ENCODE results near the gene TMEM63B. TPM values are rescaled to one million over a fixed set of nuclear protein-coding genes. Genes with fewer than 3 reads are reported as not detected.
A peak's percentile ranks its signal among the peaks of the same experiment; 100 is the strongest.

Gene TMEM63B
- total and polyA plus RNA-seq, 4 donors: 49.0 to 94.5 (median 88.3) TPM

- Histone ChIP-seq H3K9me3 (ENCODE audit: control insufficient read depth in 4 of 4, insufficient read depth in 3 of 4, low read length in 3 of 4) (no peaks in the 10 kb centered on the region), H3K4me1 (ENCODE audit: control insufficient read depth in 5 of 5, insufficient read depth in 5 of 5, low read length in 5 of 5) (peaks cover 7 to 48% (median 18%) of the 10 kb centered on the region in 5 donors), H3K27ac (ENCODE audit: low read depth in 1 of 2, low read length in 1 of 2) (peak overlapping the region; percentile 62 to 93), H3K9ac (ENCODE audit: insufficient read depth in 1 of 2, low read length in 2 of 2) (peak overlapping the region; percentile 20 to 43), H3K27me3 (ENCODE audit: control insufficient read depth in 3 of 3, insufficient read depth in 3 of 3, low read length in 2 of 3) (no peaks in the 10 kb centered on the region), H3K4me3 (peak overlapping the region; percentile 77), H3K36me3 (ENCODE audit: control insufficient read depth in 4 of 4, insufficient read depth in 4 of 4, low read length in 4 of 4) (no peaks in the 10 kb centered on the region)
- TF ChIP-seq, protein P1, sequence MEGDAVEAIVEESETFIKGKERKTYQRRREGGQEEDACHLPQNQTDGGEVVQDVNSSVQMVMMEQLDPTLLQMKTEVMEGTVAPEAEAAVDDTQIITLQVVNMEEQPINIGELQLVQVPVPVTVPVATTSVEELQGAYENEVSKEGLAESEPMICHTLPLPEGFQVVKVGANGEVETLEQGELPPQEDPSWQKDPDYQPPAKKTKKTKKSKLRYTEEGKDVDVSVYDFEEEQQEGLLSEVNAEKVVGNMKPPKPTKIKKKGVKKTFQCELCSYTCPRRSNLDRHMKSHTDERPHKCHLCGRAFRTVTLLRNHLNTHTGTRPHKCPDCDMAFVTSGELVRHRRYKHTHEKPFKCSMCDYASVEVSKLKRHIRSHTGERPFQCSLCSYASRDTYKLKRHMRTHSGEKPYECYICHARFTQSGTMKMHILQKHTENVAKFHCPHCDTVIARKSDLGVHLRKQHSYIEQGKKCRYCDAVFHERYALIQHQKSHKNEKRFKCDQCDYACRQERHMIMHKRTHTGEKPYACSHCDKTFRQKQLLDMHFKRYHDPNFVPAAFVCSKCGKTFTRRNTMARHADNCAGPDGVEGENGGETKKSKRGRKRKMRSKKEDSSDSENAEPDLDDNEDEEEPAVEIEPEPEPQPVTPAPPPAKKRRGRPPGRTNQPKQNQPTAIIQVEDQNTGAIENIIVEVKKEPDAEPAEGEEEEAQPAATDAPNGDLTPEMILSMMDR (IDR thresholded peaks at IDR 0.05; ENCODE audit: control extremely low read depth, extremely low read depth): no peak
- 2% methylated on average over 30 to 31 of the region's 31 CpGs for WGBS, 2 donors
- DNase-seq (peak; percentile 57 to 66 (median 66)), ATAC-seq (ENCODE audit: insufficient read depth, low FRiP score) (peak; percentile 38)
Measured at GRCh38 chr6:44126320-44127149, 819 bp upstream of the TMEM63B start.

DNA sequence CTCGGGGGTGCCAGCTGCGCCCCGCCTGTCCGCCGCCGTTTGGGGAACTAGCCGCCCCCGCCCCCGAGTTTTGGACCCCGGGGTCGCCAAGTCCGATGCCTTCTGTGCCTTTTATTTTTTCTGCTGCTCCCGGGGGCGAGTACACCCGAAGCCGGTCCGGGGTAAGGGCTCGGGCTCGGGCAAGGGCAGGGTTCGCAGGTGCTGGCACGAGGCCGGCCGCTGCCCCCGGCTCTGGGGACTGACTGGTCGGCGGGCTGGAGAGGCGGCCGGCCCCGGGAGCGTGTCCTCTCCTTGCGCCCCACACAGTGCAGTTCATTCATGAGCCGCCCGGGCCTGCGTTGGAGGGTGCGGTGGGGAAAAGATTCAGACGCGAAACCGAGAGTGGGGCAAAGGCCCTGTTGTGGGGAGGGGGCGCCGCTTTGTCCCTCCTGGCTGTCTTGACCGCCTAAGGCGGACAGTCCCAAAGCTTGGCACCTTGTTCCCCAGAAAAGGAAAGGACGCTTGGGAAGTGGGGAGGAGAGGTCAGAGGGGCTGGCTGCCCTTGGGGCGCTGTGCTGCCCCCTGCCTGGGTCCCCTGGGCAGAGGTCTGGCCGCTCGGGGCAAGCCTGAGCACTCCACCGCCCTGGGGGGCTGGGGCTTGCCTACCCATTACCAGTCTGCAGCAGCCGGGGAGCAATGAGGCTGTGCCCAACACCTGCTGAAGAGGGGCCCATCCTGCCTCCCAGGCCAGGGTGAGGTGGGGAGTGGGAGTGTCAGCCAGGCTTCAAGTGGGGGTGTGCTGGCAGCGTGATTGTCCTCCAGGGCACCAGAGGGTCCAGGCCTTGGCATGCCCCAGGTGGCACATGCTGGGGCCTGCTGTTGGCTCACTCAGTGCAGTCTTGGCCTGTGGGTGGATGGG lies 915 bp downstream of the TMEM63B start:
- Histone ChIP-seq H3K4me1 (ENCODE audit: control insufficient read depth in 5 of 5, insufficient read depth in 5 of 5, low read length in 5 of 5) (peaks cover 5 to 46% (median 15%) of the 10 kb centered on the region in 5 donors), H3K9ac (ENCODE audit: insufficient read depth in 1 of 2, low read length in 2 of 2) (no peak overlapping the region), H3K9me3 (ENCODE audit: control insufficient read depth in 4 of 4, insufficient read depth in 3 of 4, low read length in 3 of 4) (no peaks in the 10 kb centered on the region), H3K27ac (ENCODE audit: low read depth in 1 of 2, low read length in 1 of 2) (peak overlapping the region; percentile 58 to 77), H3K4me3 (peak overlapping the region; percentile 81), H3K27me3 (ENCODE audit: control insufficient read depth in 3 of 3, insufficient read depth in 3 of 3, low read length in 2 of 3) (no peaks in the 10 kb centered on the region), H3K36me3 (ENCODE audit: control insufficient read depth in 4 of 4, insufficient read depth in 4 of 4, low read length in 4 of 4) (no peaks in the 10 kb centered on the region)
- TF ChIP-seq, protein P1 (IDR thresholded peaks at IDR 0.05; ENCODE audit: control extremely low read depth, extremely low read depth): no peak
- WGBS, 2 donors: 9 to 10% methylated on average over 48 to 49 of the region's 49 CpGs
- DNase-seq: peak in 2 of 3 donors; percentile 23 to 41
- ATAC-seq (ENCODE audit: insufficient read depth, low FRiP score): no peak

GRCh38 chr6:44129841-44130322 lies 2.5 kb downstream of the TMEM63B start:
- Histone ChIP-seq H3K4me3 (no peak overlapping the region), H3K4me1 (ENCODE audit: control insufficient read depth in 5 of 5, insufficient read depth in 5 of 5, low read length in 5 of 5) (peaks cover 4 to 48% (median 12%) of the 10 kb centered on the region in 5 donors), H3K9me3 (ENCODE audit: control insufficient read depth in 4 of 4, insufficient read depth in 3 of 4, low read length in 3 of 4) (no peaks in the 10 kb centered on the region), H3K27ac (ENCODE audit: low read depth in 1 of 2, low read length in 1 of 2) (no peak overlapping the region), H3K36me3 (ENCODE audit: control insufficient read depth in 4 of 4, insufficient read depth in 4 of 4, low read length in 4 of 4) (peaks cover 0 to 5% (median 0%) of the 10 kb centered on the region in 4 donors), H3K27me3 (ENCODE audit: control insufficient read depth in 3 of 3, insufficient read depth in 3 of 3, low read length in 2 of 3) (no peaks in the 10 kb centered on the region), H3K9ac (ENCODE audit: insufficient read depth in 1 of 2, low read length in 2 of 2) (no peak overlapping the region)
- 63 to 70% methylated on average over 2 of the region's 2 CpGs for WGBS, 2 donors
- TF ChIP-seq, protein P1 (IDR thresholded peaks at IDR 0.05; ENCODE audit: control extremely low read depth, extremely low read depth): no peak
- ATAC-seq (ENCODE audit: insufficient read depth, low FRiP score): no peak
- no peak for DNase-seq
